D721Med (cell line): ENCODE measurements around the gene DUS4L.
"Not testable (repeated sequence)": the region's sequence is repeated elsewhere in the genome, so short reads cannot be mapped to it uniquely, and the experiment has no call there.

ENCODE experiments used
- DNase-seq: peaks from one replicate; pipeline ENCODE4 v3.0.0; 2011; ENCODE audit warnings: low spot score; ENCODE audit not compliant: insufficient read length
- FAIRE-seq: peaks from 2 replicates; lab custom pipeline; 2011; peaks lifted over from hg19 to GRCh38; lab: Jason Lieb, UNC
- CTCF ChIP-seq: IDR thresholded peaks from 2 replicates; pipeline ENCODE4 v1.5.1; 2012; ENCODE audit warnings: mild to moderate bottlenecking, control low read depth; ENCODE audit not compliant: insufficient read depth; ENCODE audit errors: missing control alignments

The DUS4L gene

GRCh38 chr7:107563775-107564552, at the start of gene DUS4L, which contains the start of gene COG5:
TSS of gene DUS4L (plus strand) at chr7:107563971. CDS start at chr7:107567071, 3,100 bp downstream.
TSS of gene COG5 (minus strand) at chr7:107563920. CDS start at chr7:107563896, 24 bp downstream.
- peak; percentile 55 for DNase-seq
- TF ChIP-seq CTCF: no peak
- no peak for FAIRE-seq

- TF ChIP-seq CTCF: no peak
- DNase-seq: no peak
- no peak for FAIRE-seq
These were observed 37.1 kb upstream of the DUS4L start for GRCh38 chr7:107526672-107527071.

GRCh38 chr7:107527196-107527595, 36.6 kb upstream of the DUS4L start:
- FAIRE-seq: no peak
- no peak for DNase-seq
- no peak for TF ChIP-seq CTCF

GRCh38 chr7:107528461-107528860, 35.3 kb upstream of the DUS4L start:
- FAIRE-seq (no peak), DNase-seq (no peak)
- no peak for TF ChIP-seq CTCF

GRCh38 chr7:107530751-107531150, 33.0 kb upstream of the DUS4L start:
- FAIRE-seq (no peak), DNase-seq (no peak)
- no peak for TF ChIP-seq CTCF

- DNase-seq (no peak), FAIRE-seq (no peak)
- no peak for TF ChIP-seq CTCF
These were observed 29.6 kb upstream of the DUS4L start for GRCh38 chr7:107534139-107534538.

- DNase-seq, FAIRE-seq: not testable (repeated sequence)
These were observed 26.5 kb upstream of the DUS4L start for GRCh38 chr7:107537228-107537627.
